HG03045 (cell line): ENCODE data around the gene LHX5.
A peak's percentile ranks its signal among the peaks of the same experiment; 100 is the strongest.

Experiments used
- ATAC-seq: cut with Tn5 transposase; IDR thresholded peaks from one replicate; pipeline ENCODE4 v1.9.1; 2021; ENCODE audit warnings: mild to moderate bottlenecking, moderate library complexity; ENCODE audit not compliant: unreplicated experiment

LHX5 gene

GRCh38 chr12:113443030-113443539 is 28.6 kb downstream of the LHX5 start:
- no peak for ATAC-seq

GRCh38 chr12:113440947-113441782 is 30.5 kb downstream of the LHX5 start:
- no peak for ATAC-seq

- no peak for ATAC-seq
Measured at GRCh38 chr12:113440336-113440735, 31.3 kb downstream of the LHX5 start.

GRCh38 chr12:113439606-113440030 is 32.1 kb downstream of the LHX5 start:
- ATAC-seq: no peak

GRCh38 chr12:113439301-113439597 is 32.4 kb downstream of the LHX5 start:
- no peak for ATAC-seq

- no peak for ATAC-seq
Measured at GRCh38 chr12:113438523-113439300, 33.0 kb downstream of the LHX5 start.

- no peak for ATAC-seq
Measured at GRCh38 chr12:113437729-113438100, 34.0 kb downstream of the LHX5 start.

GRCh38 chr12:113436993-113437728 is 34.5 kb downstream of the LHX5 start:
- no peak for ATAC-seq

- no peak for ATAC-seq
Measured at GRCh38 chr12:113436586-113436985, 35.1 kb downstream of the LHX5 start.

GRCh38 chr12:113435367-113435766 is 36.3 kb downstream of the LHX5 start:
- no peak for ATAC-seq

GRCh38 chr12:113432986-113433385 is 38.7 kb downstream of the LHX5 start:
- ATAC-seq: no peak

GRCh38 chr12:113428482-113428881 is 43.2 kb downstream of the LHX5 start:
- ATAC-seq: no peak

- ATAC-seq: no peak
Measured at GRCh38 chr12:113427882-113428281, 43.8 kb downstream of the LHX5 start.

GRCh38 chr12:113425960-113426453 is 45.7 kb downstream of the LHX5 start:
- no peak for ATAC-seq

- no peak for ATAC-seq
Measured at GRCh38 chr12:113424915-113425823, 46.5 kb downstream of the LHX5 start.

- no peak for ATAC-seq
Measured at GRCh38 chr12:113424456-113424855, 47.2 kb downstream of the LHX5 start.

GRCh38 chr12:113422886-113423669 is 48.6 kb downstream of the LHX5 start:
- no peak for ATAC-seq

GRCh38 chr12:113422030-113422885 is 49.4 kb downstream of the LHX5 start, which contains the start of gene SDSL:
TSS of gene SDSL (plus strand) at chr12:113422380. CDS start at chr12:113427983, 5,603 bp downstream.
- peak; percentile 94 for ATAC-seq
